Prostate gland (tissue), 2 donors: ENCODE measurements around the gene BMP4.

Experiments
- POLR2A ChIP-seq: fragments of 450-650 bp; IDR thresholded peaks from one replicate; pipeline ENCODE4 v1.6.1; 2016; ENCODE audit warnings: antibody characterized with exemption, mild to moderate bottlenecking
- POLR2AphosphoS5 ChIP-seq: sonication (generic); formaldehyde crosslinking; IDR thresholded peaks from one replicate; pipeline ENCODE4 v1.6.1; 2017; ENCODE audit warnings: antibody characterized with exemption
- TF ChIP-seq, protein P1 (sequence below), 4 experiments: fragments of 200-600 bp in 2 of 4; fragments of 450-650 bp in 2 of 4; sonication (generic) in 2 of 4; IDR thresholded peaks; 1 replicate in 3 of 4; 2 replicates in 1 of 4; pipeline ENCODE4 v1.5.1; 2016 to 2019; ENCODE audit warnings: antibody characterized with exemption in 4 of 4, mild to moderate bottlenecking in 2 of 4, moderate library complexity in 2 of 4

DNA sequence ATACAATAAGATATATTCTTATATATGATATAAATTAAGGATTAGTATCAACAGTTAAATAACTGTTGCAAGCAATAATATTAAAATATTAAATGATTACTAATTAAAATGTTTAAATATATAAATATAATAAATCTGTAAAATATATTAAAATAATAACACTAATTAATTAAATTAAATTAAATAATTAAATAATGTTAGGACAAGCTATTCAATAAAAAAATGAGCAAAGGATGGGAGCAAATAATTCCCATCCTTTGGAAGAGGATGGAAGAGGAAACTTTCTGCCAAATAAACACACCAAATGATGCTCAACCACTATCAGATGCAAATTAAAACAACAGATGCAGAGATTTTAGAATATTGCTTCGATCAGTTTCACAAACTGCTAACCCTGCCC lies 39.4 kb upstream of the BMP4 start:
- TF ChIP-seq POLR2AphosphoS5 (no peak), POLR2A (no peak)
- TF ChIP-seq, protein P1, sequence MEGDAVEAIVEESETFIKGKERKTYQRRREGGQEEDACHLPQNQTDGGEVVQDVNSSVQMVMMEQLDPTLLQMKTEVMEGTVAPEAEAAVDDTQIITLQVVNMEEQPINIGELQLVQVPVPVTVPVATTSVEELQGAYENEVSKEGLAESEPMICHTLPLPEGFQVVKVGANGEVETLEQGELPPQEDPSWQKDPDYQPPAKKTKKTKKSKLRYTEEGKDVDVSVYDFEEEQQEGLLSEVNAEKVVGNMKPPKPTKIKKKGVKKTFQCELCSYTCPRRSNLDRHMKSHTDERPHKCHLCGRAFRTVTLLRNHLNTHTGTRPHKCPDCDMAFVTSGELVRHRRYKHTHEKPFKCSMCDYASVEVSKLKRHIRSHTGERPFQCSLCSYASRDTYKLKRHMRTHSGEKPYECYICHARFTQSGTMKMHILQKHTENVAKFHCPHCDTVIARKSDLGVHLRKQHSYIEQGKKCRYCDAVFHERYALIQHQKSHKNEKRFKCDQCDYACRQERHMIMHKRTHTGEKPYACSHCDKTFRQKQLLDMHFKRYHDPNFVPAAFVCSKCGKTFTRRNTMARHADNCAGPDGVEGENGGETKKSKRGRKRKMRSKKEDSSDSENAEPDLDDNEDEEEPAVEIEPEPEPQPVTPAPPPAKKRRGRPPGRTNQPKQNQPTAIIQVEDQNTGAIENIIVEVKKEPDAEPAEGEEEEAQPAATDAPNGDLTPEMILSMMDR (IDR thresholded peaks at IDR 0.05), result no peak
